Peyer's patch (tissue), 4 donors: Measurements from ENCODE around the gene HAPLN2.

ENCODE experiments used
- POLR2A ChIP-seq, 2 donors: fragments of 450-650 bp; IDR thresholded peaks; one replicate each; pipeline ENCODE4 v1.5.1; 2017; ENCODE audit warnings: antibody characterized with exemption in 2 of 2, mild to moderate bottlenecking in 2 of 2, moderate library complexity in 2 of 2
- TF ChIP-seq, protein P1 (sequence below), 6 experiments: fragments of 450-650 bp in 4 of 6; fragments of 200-600 bp in 2 of 6; sonication (generic) in 1 of 6; IDR thresholded peaks; one replicate each; pipeline ENCODE4 v1.5.1; 2017 to 2019; ENCODE audit warnings: antibody characterized with exemption in 6 of 6, mild to moderate bottlenecking in 3 of 6, moderate library complexity in 1 of 6

DNA sequence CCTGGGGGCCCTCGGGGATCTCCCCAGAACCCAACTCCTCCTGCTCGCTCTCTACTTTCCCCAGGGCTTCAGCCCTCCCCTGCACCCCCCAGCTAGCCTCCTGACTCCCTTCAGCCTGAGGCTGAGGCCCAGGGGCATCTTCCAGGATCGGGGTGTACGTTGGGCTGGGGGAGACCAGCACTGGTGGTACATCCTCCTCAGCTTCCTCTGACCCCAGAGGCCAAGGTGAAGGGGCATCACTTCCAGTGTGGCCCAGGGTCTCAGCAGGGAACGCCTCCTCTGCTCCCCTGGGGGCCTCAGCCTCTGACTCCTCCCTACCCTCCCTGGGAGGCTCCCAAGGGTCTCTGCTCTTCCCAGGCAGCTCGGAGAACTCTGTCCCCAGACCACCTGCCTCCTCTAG lies 51.1 kb downstream of the HAPLN2 start:
- TF ChIP-seq, protein P1, sequence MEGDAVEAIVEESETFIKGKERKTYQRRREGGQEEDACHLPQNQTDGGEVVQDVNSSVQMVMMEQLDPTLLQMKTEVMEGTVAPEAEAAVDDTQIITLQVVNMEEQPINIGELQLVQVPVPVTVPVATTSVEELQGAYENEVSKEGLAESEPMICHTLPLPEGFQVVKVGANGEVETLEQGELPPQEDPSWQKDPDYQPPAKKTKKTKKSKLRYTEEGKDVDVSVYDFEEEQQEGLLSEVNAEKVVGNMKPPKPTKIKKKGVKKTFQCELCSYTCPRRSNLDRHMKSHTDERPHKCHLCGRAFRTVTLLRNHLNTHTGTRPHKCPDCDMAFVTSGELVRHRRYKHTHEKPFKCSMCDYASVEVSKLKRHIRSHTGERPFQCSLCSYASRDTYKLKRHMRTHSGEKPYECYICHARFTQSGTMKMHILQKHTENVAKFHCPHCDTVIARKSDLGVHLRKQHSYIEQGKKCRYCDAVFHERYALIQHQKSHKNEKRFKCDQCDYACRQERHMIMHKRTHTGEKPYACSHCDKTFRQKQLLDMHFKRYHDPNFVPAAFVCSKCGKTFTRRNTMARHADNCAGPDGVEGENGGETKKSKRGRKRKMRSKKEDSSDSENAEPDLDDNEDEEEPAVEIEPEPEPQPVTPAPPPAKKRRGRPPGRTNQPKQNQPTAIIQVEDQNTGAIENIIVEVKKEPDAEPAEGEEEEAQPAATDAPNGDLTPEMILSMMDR (IDR thresholded peaks at IDR 0.05), result no peak
- TF ChIP-seq POLR2A (IDR thresholded peaks at IDR 0.05), result no peak
